Body of pancreas (tissue), 4 donors: Measurements from ENCODE around the gene SORCS2.

Experiments used
- CTCF ChIP-seq, 7 experiments: fragments of 450-650 bp in 4 of 7; fragments of 200-600 bp in 3 of 7; sonication (generic) in 3 of 7; IDR thresholded peaks; one replicate each; pipeline ENCODE4 v1.5.1; 2016 to 2019; ENCODE audit warnings: antibody characterized with exemption in 7 of 7
- POLR2A ChIP-seq, 3 donors: fragments of 450-650 bp; IDR thresholded peaks; one replicate each; pipeline ENCODE4 v1.6.1; 2016; ENCODE audit warnings: antibody characterized with exemption in 3 of 3, mild to moderate bottlenecking in 2 of 3

GRCh38 chr4:7336067-7336569 lies 143.8 kb downstream of the SORCS2 start:
- TF ChIP-seq CTCF (IDR thresholded peaks at IDR 0.05) (no peak), POLR2A (IDR thresholded peaks at IDR 0.05) (no peak)
